NCI-H128 (cell line): ENCODE results near the gene C1orf56.
A peak's percentile ranks its signal among the peaks of the same experiment; 100 is the strongest.
"Not testable (repeated sequence)": the region's sequence is repeated elsewhere in the genome, so short reads cannot be mapped to it uniquely, and the experiment has no call there.

ENCODE experiments used
- DNase-seq: peaks from one replicate; lab custom pipeline; 2025; ENCODE audit not compliant: unreplicated experiment; lab: John Stamatoyannopoulos, UW

The C1orf56 gene

GRCh38 chr1:151060657-151061421 lies 13.3 kb downstream of the C1orf56 start:
- DNase-seq: no peak

- DNase-seq: no peak
Measured at GRCh38 chr1:151061704-151062103, 14.2 kb downstream of the C1orf56 start.

GRCh38 chr1:151062741-151063371 lies 15.3 kb downstream of the C1orf56 start:
- DNase-seq: no peak

GRCh38 chr1:151065089-151065645 lies 17.6 kb downstream of the C1orf56 start:
- no peak for DNase-seq

- DNase-seq: no peak
Measured at GRCh38 chr1:151067185-151067584, 19.6 kb downstream of the C1orf56 start.

- no peak for DNase-seq
Measured at GRCh38 chr1:151069103-151069486, 21.5 kb downstream of the C1orf56 start.

GRCh38 chr1:151070474-151071276 lies 23.1 kb downstream of the C1orf56 start, which contains the start of gene GABPB2:
GABPB2 (plus strand) TSS chr1:151070761; CDS start chr1:151088190, 17,429 bp downstream.
- DNase-seq: peak; percentile 88

- no peak for DNase-seq
Measured at GRCh38 chr1:151072224-151072623, 24.7 kb downstream of the C1orf56 start.

GRCh38 chr1:151085953-151086559 lies 38.5 kb downstream of the C1orf56 start:
- DNase-seq: no peak

- not testable (repeated sequence) for DNase-seq
Measured at GRCh38 chr1:151097426-151097825, 49.9 kb downstream of the C1orf56 start.

- no peak for DNase-seq
Measured at GRCh38 chr1:151098126-151098525, 50.6 kb downstream of the C1orf56 start.
